Right lobe of liver (tissue), 6 donors: ENCODE results near the gene SLC24A4. TPM values are rescaled to one million over a fixed set of nuclear protein-coding genes. Genes with fewer than 3 reads are reported as not detected.
A peak's percentile ranks its signal among the peaks of the same experiment; 100 is the strongest.

Experiments used
- ATAC-seq, 4 donors: fragments of 200-7000 bp; cut with Tn5 transposase; one replicate each; pipeline ENCODE4 v1.9.1; 2020; ENCODE audit warnings: mild to moderate bottlenecking in 4 of 4, moderate library complexity in 4 of 4
- DNase-seq, 3 donors: peaks; one replicate each; pipeline ENCODE4 v3.0.0-alpha.2; 2020
- H3K27ac ChIP-seq, 3 donors: fragments of 200-600 bp; one replicate each; pipeline ENCODE4 v1.8.0; 2022
- H3K27me3 ChIP-seq, 2 donors: fragments of 200-600 bp; one replicate each; pipeline ENCODE4 v1.8.0; 2022
- H3K36me3 ChIP-seq, 4 donors: fragments of 200-600 bp; sonication (generic) in 1 of 4; one replicate each; pipeline versions ENCODE4 v1.5.1 to v1.8.0; 2017 to 2022; ENCODE audit warnings: control low read depth in 1 of 4
- H3K4me1 ChIP-seq, 4 donors: fragments of 200-600 bp; sonication (generic) in 1 of 4; one replicate each; pipeline versions ENCODE4 v1.5.1 to v1.8.0; 2017 to 2022; ENCODE audit warnings: control low read depth in 1 of 4
- H3K4me3 ChIP-seq, 3 donors: fragments of 200-600 bp; one replicate each; pipeline ENCODE4 v1.8.0; 2022
- H3K9me3 ChIP-seq, 4 donors: fragments of 200-600 bp; sonication (generic) in 1 of 4; one replicate each; pipeline versions ENCODE4 v1.5.1 to v1.8.0; 2017 to 2022; ENCODE audit warnings: control low read depth in 1 of 4
- POLR2A ChIP-seq: fragments of 450-650 bp; IDR thresholded peaks from one replicate; pipeline ENCODE4 v1.6.1; 2017; ENCODE audit warnings: antibody characterized with exemption, mild to moderate bottlenecking
- WGBS: methylation state at CpG from one replicate; pipeline ENCODE4 v1.1.6; 2018; ENCODE audit warnings: low coverage, low lambda C conversion rate; ENCODE audit not compliant: insufficient coverage; ENCODE audit errors: missing lambda C conversion rate; 5-methylcytosine and 5-hydroxymethylcytosine counted together
- intact Hi-C, 2 donors: fragments of 100-400 bp; cut with DNase I; formaldehyde crosslinking; loops; one replicate each; pipeline versions ENCODE4 v1.11.2 to v1.14.1; 2022
- long read RNA-seq: library from polyadenylated mRNA; unstranded; transcript quantifications from one replicate; pipeline ENCODE4 v2.0.0, GENCODE V29; 2019
- total RNA-seq, 6 experiments: library from RNA; depleted of rRNA in 2 of 6; stranded (reverse); fragments of >200 nt in 2 of 6; fragmentation: NEBNext Ultra II Directional in 3 of 6; extraction: Animal tissue kit (Norgen Biotek cat#: 25700) in 3 of 6; gene quantifications; one replicate each; pipeline versions ENCODE4 v1.1.0 to v1.2.4, GENCODE V29; 2016 to 2023
- TF ChIP-seq, protein P1 (sequence below), 4 donors: fragments of 200-600 bp in 3 of 4; fragments of 450-650 bp in 1 of 4; IDR thresholded peaks; one replicate each; pipeline versions ENCODE4 v1.5.1 to v1.8.0; 2016 to 2022; ENCODE audit warnings: antibody characterized with exemption in 4 of 4, mild to moderate bottlenecking in 2 of 4
- donor health status: DM: no; HTN: yes; CAD: no.
- donor health status: DM: no; HTN: no; CAD: no.
- donor health status: DM: no; HTN: no; CAD: no.
- donor health status: DM: no; HTN: yes; CAD: no.
- donor health status: DM: no; HTN: yes; CAD: no.

SLC24A4 gene, protein sequence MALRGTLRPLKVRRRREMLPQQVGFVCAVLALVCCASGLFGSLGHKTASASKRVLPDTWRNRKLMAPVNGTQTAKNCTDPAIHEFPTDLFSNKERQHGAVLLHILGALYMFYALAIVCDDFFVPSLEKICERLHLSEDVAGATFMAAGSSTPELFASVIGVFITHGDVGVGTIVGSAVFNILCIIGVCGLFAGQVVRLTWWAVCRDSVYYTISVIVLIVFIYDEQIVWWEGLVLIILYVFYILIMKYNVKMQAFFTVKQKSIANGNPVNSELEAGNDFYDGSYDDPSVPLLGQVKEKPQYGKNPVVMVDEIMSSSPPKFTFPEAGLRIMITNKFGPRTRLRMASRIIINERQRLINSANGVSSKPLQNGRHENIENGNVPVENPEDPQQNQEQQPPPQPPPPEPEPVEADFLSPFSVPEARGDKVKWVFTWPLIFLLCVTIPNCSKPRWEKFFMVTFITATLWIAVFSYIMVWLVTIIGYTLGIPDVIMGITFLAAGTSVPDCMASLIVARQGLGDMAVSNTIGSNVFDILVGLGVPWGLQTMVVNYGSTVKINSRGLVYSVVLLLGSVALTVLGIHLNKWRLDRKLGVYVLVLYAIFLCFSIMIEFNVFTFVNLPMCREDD
- total RNA-seq, result under 1 TPM; 0.06 to 0.29 (median 0.21) TPM
- long read RNA-seq, result 0 reads

GRCh38 chr14:92323011-92323915 lies at the start of gene SLC24A4:
SLC24A4 (plus strand) TSS chr14:92323165; CDS start chr14:92323831, 666 bp downstream.
- DNase-seq, result no peak
- no peaks in the 10 kb centered on the region for H3K36me3 ChIP-seq
- H3K4me1 ChIP-seq, result peaks cover 0 to 6% (median 0%) of the 10 kb centered on the region in 4 donors
- H3K4me3 ChIP-seq, result peak within 1 kb of the TSS in 1 of 3 donors; percentile 27
- 2% methylated on average over 6 of the region's 117 CpGs for WGBS
- H3K27ac ChIP-seq, result no peak within 1 kb of the TSS
- no peak for TF ChIP-seq POLR2A
- TF ChIP-seq, protein P1, sequence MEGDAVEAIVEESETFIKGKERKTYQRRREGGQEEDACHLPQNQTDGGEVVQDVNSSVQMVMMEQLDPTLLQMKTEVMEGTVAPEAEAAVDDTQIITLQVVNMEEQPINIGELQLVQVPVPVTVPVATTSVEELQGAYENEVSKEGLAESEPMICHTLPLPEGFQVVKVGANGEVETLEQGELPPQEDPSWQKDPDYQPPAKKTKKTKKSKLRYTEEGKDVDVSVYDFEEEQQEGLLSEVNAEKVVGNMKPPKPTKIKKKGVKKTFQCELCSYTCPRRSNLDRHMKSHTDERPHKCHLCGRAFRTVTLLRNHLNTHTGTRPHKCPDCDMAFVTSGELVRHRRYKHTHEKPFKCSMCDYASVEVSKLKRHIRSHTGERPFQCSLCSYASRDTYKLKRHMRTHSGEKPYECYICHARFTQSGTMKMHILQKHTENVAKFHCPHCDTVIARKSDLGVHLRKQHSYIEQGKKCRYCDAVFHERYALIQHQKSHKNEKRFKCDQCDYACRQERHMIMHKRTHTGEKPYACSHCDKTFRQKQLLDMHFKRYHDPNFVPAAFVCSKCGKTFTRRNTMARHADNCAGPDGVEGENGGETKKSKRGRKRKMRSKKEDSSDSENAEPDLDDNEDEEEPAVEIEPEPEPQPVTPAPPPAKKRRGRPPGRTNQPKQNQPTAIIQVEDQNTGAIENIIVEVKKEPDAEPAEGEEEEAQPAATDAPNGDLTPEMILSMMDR (IDR thresholded peaks at IDR 0.05), result no peak
- ATAC-seq, result peak in 2 of 4 donors; percentile 21 to 65
- no peaks in the 10 kb centered on the region for H3K9me3 ChIP-seq
- H3K27me3 ChIP-seq, result peaks cover 0 to 5% of the 10 kb centered on the region in 2 donors
- intact Hi-C loops, result no loop called here

- Histone ChIP-seq H3K9me3 (no peaks in the 10 kb centered on the region), H3K4me1 (no peaks in the 10 kb centered on the region), H3K4me3 (no peak overlapping the region), H3K36me3 (no peaks in the 10 kb centered on the region), H3K27me3 (no peaks in the 10 kb centered on the region), H3K27ac (no peak overlapping the region)
- intact Hi-C loops, result no loop called here
- 67% methylated on average over 1 of the region's 2 CpGs for WGBS
- ATAC-seq, result no peak
- no peak for DNase-seq
- TF ChIP-seq, protein P1 (IDR thresholded peaks at IDR 0.05), result no peak
- TF ChIP-seq POLR2A, result no peak
Measured at GRCh38 chr14:92273166-92273565, 49.8 kb upstream of the SLC24A4 start.

GRCh38 chr14:92274055-92274454 lies 48.9 kb upstream of the SLC24A4 start:
- 38% methylated on average over 3 of the region's 7 CpGs for WGBS
- DNase-seq, result no peak
- Histone ChIP-seq H3K36me3 (no peaks in the 10 kb centered on the region), H3K27ac (no peak overlapping the region), H3K9me3 (no peaks in the 10 kb centered on the region), H3K4me1 (no peaks in the 10 kb centered on the region), H3K4me3 (no peak overlapping the region), H3K27me3 (no peaks in the 10 kb centered on the region)
- ATAC-seq, result no peak
- TF ChIP-seq, protein P1 (IDR thresholded peaks at IDR 0.05), result no peak
- no peak for TF ChIP-seq POLR2A
- intact Hi-C loops, result no loop called here

DNA sequence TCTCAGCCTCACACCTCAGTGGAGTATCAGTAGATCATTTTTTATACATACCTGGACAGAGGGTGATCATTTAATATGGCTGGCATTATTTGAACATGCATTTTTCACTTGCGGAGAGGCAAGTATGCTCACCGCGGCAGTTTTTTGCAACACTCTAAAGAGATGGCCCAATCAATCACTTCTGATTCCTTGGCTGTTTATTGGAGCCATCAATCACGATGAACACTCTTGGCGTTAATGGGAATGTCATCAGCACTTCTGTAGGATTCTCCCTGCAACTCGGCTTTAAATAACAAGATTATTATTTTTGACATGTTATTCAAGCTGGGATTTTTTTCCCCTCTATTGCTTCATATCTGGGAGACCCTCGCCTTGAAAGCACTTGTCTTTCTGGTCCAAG lies 46.9 kb upstream of the SLC24A4 start:
- no peak for DNase-seq
- 53% methylated on average over 5 of the region's 7 CpGs for WGBS
- Histone ChIP-seq H3K36me3 (no peaks in the 10 kb centered on the region), H3K27me3 (no peaks in the 10 kb centered on the region), H3K4me3 (no peak overlapping the region), H3K9me3 (no peaks in the 10 kb centered on the region), H3K4me1 (no peaks in the 10 kb centered on the region), H3K27ac (no peak overlapping the region)
- TF ChIP-seq, protein P1 (IDR thresholded peaks at IDR 0.05), result no peak
- no peak for TF ChIP-seq POLR2A
- intact Hi-C loops, result no loop called here
- ATAC-seq, result no peak
